Gastroesophageal sphincter (tissue), 4 donors: ENCODE results near the gene KCTD1. TPM values are rescaled to one million over a fixed set of nuclear protein-coding genes. Genes with fewer than 3 reads are reported as not detected.

ENCODE experiments used
- ATAC-seq: fragments of 150-250 bp; one replicate; pipeline ENCODE4 v1.9.1; 2016; ENCODE audit warnings: mild to moderate bottlenecking, moderate library complexity
- H3K27ac ChIP-seq, 4 donors: fragments of 200-600 bp; sonication (generic) in 3 of 4; 1 replicate in 3 of 4; 2 replicates in 1 of 4; pipeline ENCODE4 v1.5.1; 2016 to 2019
- H3K27me3 ChIP-seq: fragments of 200-600 bp; sonication (generic); one replicate; pipeline ENCODE4 v1.5.1; 2019
- H3K36me3 ChIP-seq, 2 donors: fragments of 200-600 bp; sonication (generic); one replicate each; pipeline ENCODE4 v1.5.1; 2019; ENCODE audit warnings: control low read depth in 1 of 2
- H3K4me1 ChIP-seq, 3 donors: fragments of 200-600 bp; sonication (generic); 1 replicate in 2 of 3; 2 replicates in 1 of 3; pipeline ENCODE4 v1.5.1; 2016 to 2019; ENCODE audit warnings: control low read depth in 2 of 3
- H3K4me3 ChIP-seq, 2 donors: fragments of 200-600 bp; sonication (generic); one replicate each; pipeline ENCODE4 v1.5.1; 2019; ENCODE audit warnings: mild to moderate bottlenecking in 1 of 2, moderate library complexity in 1 of 2
- H3K9me3 ChIP-seq, 3 donors: fragments of 200-600 bp; sonication (generic); one replicate each; pipeline ENCODE4 v1.5.1; 2017 to 2019; ENCODE audit warnings: control low read depth in 2 of 3
- CTCF ChIP-seq, 4 experiments: fragments of 200-600 bp in 2 of 4; fragments of 450-650 bp in 2 of 4; sonication (generic) in 1 of 4; IDR thresholded peaks; one replicate each; pipeline ENCODE4 v1.5.1; 2017 to 2019; ENCODE audit warnings: antibody characterized with exemption in 4 of 4, mild to moderate bottlenecking in 2 of 4, moderate library complexity in 2 of 4
- EP300 ChIP-seq: sonication (generic); formaldehyde crosslinking; IDR thresholded peaks from one replicate; pipeline ENCODE4 v1.6.1; 2017; ENCODE audit warnings: antibody characterized with exemption, mild to moderate bottlenecking
- POLR2A ChIP-seq, 2 donors: fragments of 450-650 bp; IDR thresholded peaks; one replicate each; pipeline ENCODE4 v1.6.1; 2017; ENCODE audit warnings: antibody characterized with exemption in 2 of 2, mild to moderate bottlenecking in 2 of 2, moderate library complexity in 1 of 2
- POLR2AphosphoS5 ChIP-seq: sonication (generic); formaldehyde crosslinking; IDR thresholded peaks from one replicate; pipeline ENCODE4 v1.6.1; 2017; ENCODE audit warnings: antibody characterized with exemption
- whole genome bisulfite sequencing, 2 donors: methylation state at CpG; one replicate each; pipeline ENCODE4 v1.1.5; 2018; ENCODE audit warnings: low coverage in 1 of 2; 5-methylcytosine and 5-hydroxymethylcytosine counted together
- total RNA-seq, 4 donors: library from RNA; depleted of rRNA; stranded (reverse); fragments of >200 nt; gene quantifications; one replicate each; pipeline ENCODE4 v1.1.0, GENCODE V29; 2016

Gene KCTD1
- 10 to 100 TPM; 13.6 to 17.1 (median 16.6) TPM for total RNA-seq

DNA sequence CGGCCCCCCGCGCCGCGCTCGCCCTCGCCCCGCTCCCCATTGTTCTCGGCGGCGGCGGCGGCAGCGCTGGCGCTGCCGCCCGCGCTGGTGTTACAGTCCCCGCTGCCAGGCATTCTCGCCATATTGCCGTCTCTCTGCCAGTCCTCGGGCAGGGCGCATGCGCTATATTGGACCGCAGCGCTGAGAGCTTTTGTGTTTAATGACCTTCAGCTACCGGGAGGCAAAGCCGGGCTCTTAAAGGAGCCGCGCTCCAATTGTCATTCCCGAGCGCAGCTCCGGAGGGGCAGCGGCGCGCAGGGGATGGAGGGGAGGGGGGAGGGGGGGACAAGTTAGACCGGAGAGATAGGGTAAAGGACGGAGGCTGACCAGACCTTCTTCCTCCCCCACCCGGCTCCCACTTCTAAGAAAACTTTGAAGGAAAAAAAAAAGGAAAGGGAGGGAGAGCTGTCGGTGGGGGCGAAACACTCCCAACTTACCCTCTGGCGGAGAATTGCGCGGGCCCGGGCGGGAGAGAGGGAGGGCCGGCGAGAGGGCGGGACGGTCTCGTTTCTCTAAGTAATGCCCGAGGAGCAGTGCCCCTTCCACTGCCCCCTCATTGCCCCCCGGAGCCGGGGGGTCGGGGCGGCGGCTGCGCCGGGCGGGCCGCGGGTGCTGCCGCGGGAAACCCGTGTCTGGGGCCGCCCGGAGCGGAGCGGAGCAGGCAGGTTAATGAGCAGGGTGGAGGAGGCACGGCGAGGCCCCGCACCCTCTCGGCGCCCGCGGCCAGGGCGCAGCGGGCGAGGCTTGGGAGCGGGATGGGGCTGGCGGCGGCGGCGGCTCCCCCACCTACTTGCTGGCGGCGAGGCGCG lies at the start of gene KCTD1:
KCTD1 (minus strand) TSS at position 139 of the 848 bp plus-strand sequence; CDS start at position 122, 17 bp downstream.
- TF ChIP-seq CTCF (IDR thresholded peaks at IDR 0.05): no peak
- no peak for TF ChIP-seq POLR2AphosphoS5
- no peak for TF ChIP-seq POLR2A (IDR thresholded peaks at IDR 0.05)
- TF ChIP-seq EP300: no peak
- H3K4me3 ChIP-seq: peak within 1 kb of the TSS; percentile 43 to 84
- ATAC-seq: peak; percentile 67
- H3K4me1 ChIP-seq: peaks cover 0 to 75% (median 28%) of the 10 kb centered on the region in 3 donors
- 0 to 1% methylated on average over 4 to 14 of the region's 88 CpGs for WGBS, 2 donors
- peaks cover 34% of the 10 kb centered on the region for H3K27me3 ChIP-seq
- peak within 1 kb of the TSS in 3 of 4 donors; percentile 77 to 83 (median 78) for H3K27ac ChIP-seq
- no peaks in the 10 kb centered on the region for H3K9me3 ChIP-seq
- H3K36me3 ChIP-seq: no peaks in the 10 kb centered on the region

DNA sequence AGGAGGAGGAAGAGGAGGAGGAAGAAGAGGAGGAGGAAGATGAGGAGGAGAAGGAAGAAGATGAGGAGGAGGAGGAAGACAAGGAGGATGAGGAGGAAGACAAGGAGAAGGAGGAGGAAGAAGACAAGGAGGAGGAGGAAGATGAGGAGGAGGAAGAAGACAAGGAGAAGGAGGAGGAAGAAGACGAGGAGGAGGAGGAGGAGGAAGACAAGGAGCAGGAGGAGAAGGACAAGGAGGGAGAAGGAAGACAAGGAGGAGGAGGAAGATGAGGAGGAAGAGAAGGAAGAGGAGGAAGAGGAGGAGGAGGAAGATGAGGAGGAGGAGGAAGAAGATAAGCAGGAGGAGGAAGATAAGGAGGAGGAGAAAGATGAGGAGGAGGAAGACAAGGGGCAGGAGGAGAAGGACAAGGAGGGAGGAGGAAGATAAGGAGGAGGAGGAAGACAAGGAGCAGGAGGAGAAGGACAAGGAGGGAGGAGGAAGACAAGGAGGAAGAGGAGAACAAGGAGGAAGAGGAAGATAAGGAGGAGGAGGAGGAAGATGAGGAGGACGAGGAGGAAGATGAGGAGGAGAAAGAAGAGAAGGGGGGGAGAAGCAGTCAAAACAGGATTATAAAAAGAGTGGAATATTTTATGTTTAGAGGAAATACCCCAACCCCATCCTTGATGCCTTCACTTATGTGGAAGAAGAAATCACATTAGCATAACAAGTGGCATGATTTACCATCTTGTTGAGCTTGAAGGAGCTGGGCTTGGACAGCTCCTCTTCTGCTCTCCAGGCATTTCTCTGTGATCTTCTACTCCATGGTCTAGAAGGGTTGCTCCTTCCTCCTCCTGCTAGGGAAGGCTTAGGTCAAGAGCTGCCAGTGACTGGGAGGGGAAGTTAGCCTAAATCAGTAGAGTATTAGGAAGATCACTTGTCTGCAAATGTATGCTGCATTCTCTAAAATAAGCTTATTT lies 45.3 kb upstream of the KCTD1 start:
- TF ChIP-seq POLR2AphosphoS5 (no peak), POLR2A (IDR thresholded peaks at IDR 0.05) (no peak), CTCF (IDR thresholded peaks at IDR 0.05) (no peak), EP300 (no peak)
- no peak for ATAC-seq
- no peak overlapping the region for H3K27ac ChIP-seq
- no peaks in the 10 kb centered on the region for H3K27me3 ChIP-seq
- H3K36me3 ChIP-seq: no peaks in the 10 kb centered on the region
- H3K4me3 ChIP-seq: no peak overlapping the region
- WGBS, 2 donors: 75 to 88% methylated on average over 2 of the region's 2 CpGs
- no peaks in the 10 kb centered on the region for H3K4me1 ChIP-seq
- H3K9me3 ChIP-seq: no peaks in the 10 kb centered on the region

DNA sequence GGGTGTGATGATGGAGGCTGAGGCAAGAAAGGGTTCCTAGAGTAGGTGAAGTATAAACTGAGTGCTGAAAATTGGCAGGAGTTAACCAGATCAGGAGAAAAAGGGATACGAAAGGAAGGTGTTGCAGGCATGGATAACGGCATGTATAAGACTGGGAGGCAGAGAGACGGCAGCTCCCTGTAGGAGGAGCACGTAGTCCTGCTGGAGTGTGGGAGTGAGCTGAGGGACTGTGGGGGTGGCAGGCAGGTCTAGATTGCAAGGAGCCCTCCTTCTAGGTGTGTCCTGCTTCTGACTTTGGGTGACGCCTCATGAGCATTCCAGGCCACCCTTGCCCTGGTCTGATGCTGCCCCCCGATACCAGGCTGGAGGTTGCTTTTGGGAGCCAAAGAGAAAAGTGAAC lies 36.4 kb upstream of the KCTD1 start:
- H3K4me1 ChIP-seq: no peaks in the 10 kb centered on the region
- no peak for ATAC-seq
- TF ChIP-seq POLR2A (IDR thresholded peaks at IDR 0.05) (no peak), POLR2AphosphoS5 (no peak), EP300 (no peak), CTCF (IDR thresholded peaks at IDR 0.05) (no peak)
- H3K27me3 ChIP-seq: no peaks in the 10 kb centered on the region
- no peak overlapping the region for H3K27ac ChIP-seq
- 85 to 86% methylated on average over 5 of the region's 6 CpGs for WGBS, 2 donors
- H3K9me3 ChIP-seq: no peaks in the 10 kb centered on the region
- no peak overlapping the region for H3K4me3 ChIP-seq
- no peaks in the 10 kb centered on the region for H3K36me3 ChIP-seq

DNA sequence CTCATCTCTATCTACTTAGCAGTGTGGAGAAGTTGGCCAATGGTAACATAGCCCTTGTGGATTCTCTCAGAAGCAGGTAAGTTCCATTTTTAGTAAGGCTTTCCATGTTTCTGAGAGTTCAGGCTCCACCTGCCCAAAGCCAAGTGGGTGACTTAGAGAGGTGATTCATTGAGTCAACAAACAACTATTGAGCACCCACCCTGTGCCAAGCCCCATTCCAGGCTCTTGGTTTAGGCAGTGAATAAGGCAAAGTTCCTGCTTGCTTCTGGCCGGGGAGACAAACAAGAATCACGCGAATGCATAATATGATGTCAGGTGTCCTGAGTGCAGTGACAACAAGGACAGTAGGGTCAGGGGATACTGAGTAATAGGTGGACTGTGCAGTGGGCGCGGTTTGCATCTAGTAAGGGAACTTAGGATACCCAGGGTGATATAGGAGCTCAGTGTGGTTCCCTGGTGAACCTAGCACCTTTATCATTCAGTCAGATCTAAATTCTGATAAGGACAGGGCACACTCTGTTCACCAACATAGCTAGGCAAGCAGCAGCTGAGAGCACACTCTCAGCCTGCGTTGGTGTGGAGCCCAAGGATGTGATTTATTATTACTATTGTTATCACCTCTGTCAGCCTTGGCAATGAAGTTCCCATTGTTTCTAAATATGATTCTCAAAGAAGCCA lies 31.7 kb upstream of the KCTD1 start:
- no peaks in the 10 kb centered on the region for H3K36me3 ChIP-seq
- no peak overlapping the region for H3K27ac ChIP-seq
- peaks cover 0 to 13% (median 0%) of the 10 kb centered on the region in 3 donors for H3K4me1 ChIP-seq
- TF ChIP-seq EP300 (no peak), CTCF (IDR thresholded peaks at IDR 0.05) (no peak), POLR2AphosphoS5 (no peak), POLR2A (IDR thresholded peaks at IDR 0.05) (no peak)
- no peaks in the 10 kb centered on the region for H3K9me3 ChIP-seq
- H3K4me3 ChIP-seq: no peak overlapping the region
- ATAC-seq: no peak
- 54 to 68% methylated on average over 3 to 5 of the region's 6 CpGs for WGBS, 2 donors
- no peaks in the 10 kb centered on the region for H3K27me3 ChIP-seq
